Stimulated activated CD4-positive, alpha-beta T cell treated with anti-CD3 and anti-CD28 coated beads, Interleukin-12 subunit alpha, Interleukin-12 subunit beta, amount 100 ng/mL, for 48 hours (primary cell): ENCODE measurements around the gene INPPL1.

Experiments
- DNase-seq, 3 donors: peaks; one replicate each; pipeline ENCODE4 v3.0.0-alpha.2; 2020; ENCODE audit warnings: low read depth in 2 of 3, low spot score in 1 of 3

Gene INPPL1

GRCh38 chr11:72231396-72232259, 7.1 kb downstream of the INPPL1 start:
- DNase-seq, result no peak

GRCh38 chr11:72232260-72233055, 7.9 kb downstream of the INPPL1 start:
- no peak for DNase-seq

GRCh38 chr11:72233056-72233772, 8.6 kb downstream of the INPPL1 start:
- DNase-seq, result no peak

GRCh38 chr11:72233773-72234513, 9.4 kb downstream of the INPPL1 start:
- DNase-seq, result no peak

GRCh38 chr11:72234514-72234830, 9.9 kb downstream of the INPPL1 start:
- no peak for DNase-seq

GRCh38 chr11:72234920-72235319, 10.4 kb downstream of the INPPL1 start:
- no peak for DNase-seq

GRCh38 chr11:72235351-72236057, 10.9 kb downstream of the INPPL1 start:
- DNase-seq, result no peak

GRCh38 chr11:72236083-72236697, 11.6 kb downstream of the INPPL1 start:
- DNase-seq, result no peak

- no peak for DNase-seq
These were observed 12.2 kb downstream of the INPPL1 start for GRCh38 chr11:72236774-72237111.

GRCh38 chr11:72237112-72237931, 12.8 kb downstream of the INPPL1 start:
- no peak for DNase-seq

GRCh38 chr11:72238040-72238450, 13.5 kb downstream of the INPPL1 start:
- DNase-seq, result peak in 1 of 3 donors; percentile 50

- no peak for DNase-seq
These were observed 14.1 kb downstream of the INPPL1 start for GRCh38 chr11:72238492-72239312.

GRCh38 chr11:72239313-72239848, 14.8 kb downstream of the INPPL1 start:
- no peak for DNase-seq

- no peak for DNase-seq
These were observed 15.4 kb downstream of the INPPL1 start for GRCh38 chr11:72239849-72240460.

GRCh38 chr11:72240461-72241290, 16.1 kb downstream of the INPPL1 start:
- DNase-seq, result no peak

- no peak for DNase-seq
These were observed 16.8 kb downstream of the INPPL1 start for GRCh38 chr11:72241291-72241781.

GRCh38 chr11:72242141-72242540, 17.6 kb downstream of the INPPL1 start:
- no peak for DNase-seq
